ENCODE measurements around the gene SULT1A4.
"Not testable (repeated sequence)": the region's sequence is repeated elsewhere in the genome, so short reads cannot be mapped to it uniquely, and the experiment has no call there.

SULT1A4 gene

DNA sequence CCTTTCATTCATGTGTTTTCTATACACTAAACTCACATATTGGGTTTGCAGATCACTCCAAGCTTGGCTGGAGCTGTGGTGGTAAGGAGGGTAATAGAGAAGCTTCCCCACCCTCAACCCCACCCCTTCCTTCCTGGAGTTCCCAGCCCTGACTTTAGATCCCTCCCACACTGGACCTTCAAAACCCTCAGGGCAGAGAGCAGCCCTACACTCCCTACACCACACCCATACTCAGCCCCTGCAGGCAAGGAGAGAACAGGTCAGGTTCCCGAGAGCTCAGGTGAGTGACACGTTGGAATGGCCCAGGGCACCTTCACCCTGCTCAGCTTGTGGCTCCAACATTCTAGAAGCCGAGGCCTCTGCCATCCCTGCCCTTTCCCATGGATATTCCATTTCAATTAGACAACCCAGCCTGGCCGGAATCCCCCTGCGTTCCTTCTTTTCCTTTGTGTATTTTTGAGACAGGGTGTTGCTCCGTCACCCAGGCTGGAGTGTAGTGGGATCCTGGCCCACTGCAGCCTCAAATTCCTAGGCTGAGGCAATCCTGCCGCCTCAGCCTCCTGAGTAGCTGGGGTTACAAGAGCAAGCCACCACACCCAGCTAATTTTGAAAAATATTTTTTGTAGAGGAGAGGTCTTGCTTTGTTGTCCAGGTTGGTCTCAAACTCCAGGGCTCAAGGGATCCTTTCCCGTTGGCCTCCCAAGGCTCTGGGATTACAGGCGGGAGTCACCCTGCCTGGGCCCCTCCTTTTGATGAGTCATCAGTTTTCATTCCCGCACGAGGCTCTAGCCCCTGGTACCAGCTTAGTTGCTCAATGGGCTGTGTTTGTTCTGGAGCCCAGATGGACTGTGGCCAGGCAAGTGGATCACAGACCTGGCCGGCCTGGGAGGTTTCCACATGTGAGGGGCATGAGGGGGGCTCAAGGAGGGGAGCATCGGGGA lies at the start of gene SULT1A4:
TSS of gene SULT1A4 (plus strand) at position 208 of the 941 bp plus-strand sequence. CDS start 1,473 bp downstream, outside the sequence.
- in situ Hi-C loops (cut with HindIII; ENCODE audit: low pct_unique_long_range_greater_than_20kb, low sequenced_read_pairs); DNase-seq (ENCODE audit: low read depth in 1 of 2, low spot score in 1 of 2): not testable (repeated sequence)

DNA sequence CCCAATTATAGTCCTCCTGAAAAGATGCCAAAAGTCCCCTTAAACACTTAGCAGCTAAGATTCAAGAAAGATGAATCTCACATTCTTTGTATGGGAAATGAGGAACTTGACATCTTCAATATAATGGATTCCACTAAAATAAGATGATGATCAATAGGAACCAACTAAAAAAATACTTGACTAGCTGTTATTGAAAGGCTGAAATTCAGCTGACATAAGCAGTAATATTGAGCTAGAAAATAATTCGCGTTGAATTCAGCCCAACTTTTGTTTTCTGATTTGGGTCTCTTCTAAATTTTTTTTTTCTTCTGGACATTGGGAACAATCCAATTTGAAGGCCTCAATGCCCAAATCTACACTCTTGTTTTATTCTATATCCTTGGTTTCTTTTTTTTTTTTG lies 36.1 kb upstream of the SULT1A4 start:
- DNase-seq (ENCODE audit: low read depth in 1 of 2, low spot score in 1 of 2); in situ Hi-C loops (cut with HindIII; ENCODE audit: low pct_unique_long_range_greater_than_20kb, low sequenced_read_pairs): not testable (repeated sequence)

DNA sequence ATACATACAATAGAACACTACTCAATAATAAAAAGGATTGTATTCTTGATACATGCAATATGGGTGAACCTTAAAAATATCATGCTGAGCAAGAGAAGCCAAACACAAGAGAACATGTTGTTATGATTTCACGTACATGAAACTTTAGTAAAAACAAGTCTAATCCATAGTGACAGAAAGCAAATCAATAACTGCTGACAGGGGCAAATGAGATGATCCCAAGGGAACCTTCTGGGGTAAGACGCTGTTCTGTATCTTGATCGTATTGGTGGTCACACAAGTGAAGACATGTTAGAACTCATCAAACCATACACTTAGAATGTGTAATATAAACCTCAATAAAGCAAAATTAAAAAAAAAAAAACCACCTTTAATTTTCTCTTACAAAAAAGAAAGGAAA lies 34.3 kb upstream of the SULT1A4 start:
- DNase-seq (ENCODE audit: low read depth in 1 of 2, low spot score in 1 of 2); in situ Hi-C loops (cut with HindIII; ENCODE audit: low pct_unique_long_range_greater_than_20kb, low sequenced_read_pairs): not testable (repeated sequence)

DNA sequence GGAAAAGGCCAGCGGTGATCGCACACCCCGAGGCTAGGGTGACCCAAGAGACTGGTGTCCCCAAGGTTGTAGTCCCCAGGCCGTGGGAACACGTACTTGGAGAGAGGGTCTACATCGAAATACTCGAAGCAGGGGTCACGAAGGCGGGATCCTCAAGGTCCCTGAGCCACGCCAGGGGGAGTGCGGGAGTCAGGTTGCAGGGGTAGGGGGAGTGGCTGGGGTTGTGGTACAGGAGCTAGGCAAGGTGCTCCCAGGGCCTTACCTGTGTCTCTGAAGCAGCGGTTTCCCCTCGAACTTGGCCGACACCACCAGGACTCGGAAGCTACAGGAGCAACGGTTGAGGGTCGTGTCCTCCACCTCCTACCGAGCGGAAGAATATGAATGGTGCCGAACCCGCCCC lies 6.0 kb upstream of the SULT1A4 start:
- DNase-seq (ENCODE audit: low read depth in 1 of 2, low spot score in 1 of 2); in situ Hi-C loops (cut with HindIII; ENCODE audit: low pct_unique_long_range_greater_than_20kb, low sequenced_read_pairs): not testable (repeated sequence)

DNA sequence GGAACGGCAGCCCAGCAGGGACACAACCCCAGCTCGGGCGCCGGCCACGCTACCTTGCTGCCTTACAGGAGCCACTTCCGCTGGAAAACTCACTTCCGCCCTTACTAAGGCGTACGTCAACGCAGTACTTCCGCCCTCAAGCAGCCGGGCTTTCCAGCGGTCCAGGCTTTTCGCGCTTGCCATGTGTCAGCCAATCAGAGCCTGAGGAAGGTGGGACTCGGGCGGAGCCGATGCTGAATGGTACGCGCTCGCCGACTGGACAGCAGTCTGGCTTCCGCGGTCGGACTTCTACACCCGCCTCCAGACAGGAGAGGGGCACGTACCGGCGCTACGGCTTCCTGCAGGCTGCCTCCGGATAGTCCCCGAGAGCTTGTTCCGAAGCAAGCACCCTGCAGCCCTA lies 5.4 kb upstream of the SULT1A4 start, which contains the start of the genes BOLA2 and SLX1B:
TSS of gene BOLA2 (minus strand) at position 83 of the 400 bp plus-strand sequence. CDS start 98 bp downstream, outside the sequence.
TSS of gene SLX1B (plus strand) at position 265 of the 400 bp plus-strand sequence.
- DNase-seq (ENCODE audit: low read depth in 1 of 2, low spot score in 1 of 2); in situ Hi-C loops (cut with HindIII; ENCODE audit: low pct_unique_long_range_greater_than_20kb, low sequenced_read_pairs): not testable (repeated sequence)

DNA sequence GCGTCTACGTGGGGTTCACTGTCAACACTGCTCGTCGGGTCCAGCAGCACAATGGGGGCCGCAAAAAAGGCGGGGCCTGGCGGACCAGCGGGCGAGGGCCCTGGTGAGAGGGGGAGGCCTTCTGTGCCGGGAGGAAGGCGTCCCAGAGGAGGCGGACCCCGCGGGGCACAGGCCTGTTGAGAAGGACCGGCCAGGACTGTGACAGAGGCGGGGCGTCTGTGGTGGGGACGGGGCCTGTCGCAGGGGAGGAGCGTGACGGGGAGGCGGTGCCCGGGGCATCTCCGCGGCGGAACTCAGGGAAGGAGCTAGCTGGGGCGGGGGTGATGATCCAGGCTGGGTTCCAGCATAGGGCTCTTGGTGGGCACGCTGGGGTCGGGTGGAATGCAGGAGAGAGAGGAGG lies 4.9 kb upstream of the SULT1A4 start:
- in situ Hi-C loops (cut with HindIII; ENCODE audit: low pct_unique_long_range_greater_than_20kb, low sequenced_read_pairs); DNase-seq (ENCODE audit: low read depth in 1 of 2, low spot score in 1 of 2): not testable (repeated sequence)

DNA sequence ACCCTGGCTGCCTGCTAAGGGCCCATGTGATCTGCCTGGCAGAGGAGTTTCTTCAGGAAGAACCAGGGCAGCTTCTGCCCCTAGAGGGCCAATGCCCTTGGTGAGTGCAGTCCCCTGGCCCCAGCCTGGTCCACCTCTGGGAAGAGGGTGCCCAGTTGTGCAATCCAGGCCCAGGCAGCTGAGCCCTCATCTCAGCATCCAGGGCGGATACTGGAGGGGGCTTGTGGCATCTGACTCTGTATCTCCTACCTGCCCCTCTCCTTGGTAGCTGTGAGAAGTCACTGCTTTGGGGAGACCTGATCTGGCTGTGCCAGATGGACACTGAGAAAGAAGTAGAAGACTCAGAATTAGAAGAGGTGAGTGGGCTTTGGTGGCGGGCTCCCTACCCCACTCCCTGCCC lies 2.1 kb upstream of the SULT1A4 start:
- in situ Hi-C loops (cut with HindIII; ENCODE audit: low pct_unique_long_range_greater_than_20kb, low sequenced_read_pairs); DNase-seq (ENCODE audit: low read depth in 1 of 2, low spot score in 1 of 2): not testable (repeated sequence)

DNA sequence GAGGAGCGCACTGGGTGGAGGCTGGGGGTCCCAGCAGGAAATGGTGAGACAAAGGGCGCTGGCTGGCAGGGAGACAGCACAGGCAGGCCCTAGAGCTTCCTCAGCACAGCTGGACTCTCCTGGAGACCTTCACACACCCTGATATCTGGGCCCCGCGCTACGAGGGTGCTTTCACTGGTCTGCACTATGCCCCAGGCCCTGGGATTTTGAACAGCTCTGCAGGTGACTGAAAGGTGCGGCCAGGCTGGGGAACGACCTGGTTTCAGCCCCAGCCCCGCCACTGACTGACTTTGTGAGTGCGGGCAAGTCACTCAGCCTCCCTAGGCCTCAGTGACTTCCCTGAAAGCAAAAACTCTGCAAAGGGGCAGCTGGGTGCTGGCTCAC lies 926 bp downstream of the SULT1A4 start:
- DNase-seq (ENCODE audit: low read depth in 1 of 2, low spot score in 1 of 2); in situ Hi-C loops (cut with HindIII; ENCODE audit: low pct_unique_long_range_greater_than_20kb, low sequenced_read_pairs): not testable (repeated sequence)

DNA sequence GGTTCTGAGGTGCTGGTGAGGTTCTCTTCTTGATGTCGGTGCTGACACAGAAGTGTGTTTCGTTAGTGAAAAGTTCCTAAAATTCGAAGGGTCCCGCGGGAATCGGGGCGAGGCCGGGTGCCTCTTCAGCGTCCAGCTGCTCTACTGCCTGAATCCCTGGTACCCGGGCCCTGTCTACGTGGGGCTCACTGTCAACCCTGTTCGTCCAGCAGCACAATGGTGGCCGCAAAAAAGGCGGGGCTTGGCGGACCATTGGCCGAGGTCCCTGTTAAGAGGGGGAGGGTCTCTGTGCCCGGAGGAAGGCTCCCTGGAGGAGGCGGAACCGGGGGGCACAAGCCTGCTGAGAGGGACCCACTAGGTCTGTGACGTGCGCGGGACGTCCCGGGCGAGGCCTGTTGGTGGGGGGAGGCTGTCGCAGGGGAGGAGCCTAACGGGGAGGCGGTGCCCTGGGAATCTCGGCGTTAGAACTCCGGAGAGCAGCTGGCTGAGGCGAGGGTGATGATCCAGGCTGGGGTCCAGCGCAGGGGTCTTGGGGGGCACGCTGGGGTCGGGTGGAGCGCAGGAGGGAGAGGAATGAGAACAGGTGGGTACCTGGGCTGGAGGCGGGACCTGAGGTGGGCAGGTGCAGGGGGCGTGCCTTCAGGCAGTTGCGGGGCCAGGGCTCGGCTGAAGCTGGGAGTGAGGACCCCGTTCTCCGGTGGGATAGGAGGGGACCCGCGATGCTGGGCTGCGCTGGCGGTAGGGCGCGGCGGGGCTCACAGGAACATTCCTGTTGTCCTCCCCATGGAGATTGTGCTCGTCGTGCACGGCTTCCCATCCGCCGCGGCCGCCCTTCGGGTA lies 6.5 kb downstream of the SULT1A4 start:
- in situ Hi-C loops (cut with HindIII; ENCODE audit: low pct_unique_long_range_greater_than_20kb, low sequenced_read_pairs); DNase-seq (ENCODE audit: low read depth in 1 of 2, low spot score in 1 of 2): not testable (repeated sequence)

DNA sequence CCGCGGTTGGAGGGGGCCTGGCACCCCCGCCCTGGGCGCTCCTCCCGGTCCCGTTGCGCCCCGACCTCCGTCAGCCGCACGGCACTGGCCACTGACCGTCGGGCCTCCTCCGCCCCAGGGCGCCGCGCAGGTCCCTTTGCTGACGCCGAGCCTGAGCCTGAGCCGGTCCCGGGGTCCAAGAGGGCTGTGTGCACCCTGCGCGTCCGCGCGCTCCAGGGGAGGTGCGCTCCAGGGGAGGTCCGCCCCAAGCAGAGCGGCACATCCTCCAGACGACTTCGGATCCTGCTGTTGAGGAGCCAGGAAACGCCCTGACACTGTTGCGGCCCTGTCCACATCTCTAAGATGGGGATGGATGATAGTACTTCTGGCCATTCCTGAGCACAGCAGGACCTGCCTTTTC lies 7.2 kb downstream of the SULT1A4 start:
- DNase-seq (ENCODE audit: low read depth in 1 of 2, low spot score in 1 of 2); in situ Hi-C loops (cut with HindIII; ENCODE audit: low pct_unique_long_range_greater_than_20kb, low sequenced_read_pairs): not testable (repeated sequence)

DNA sequence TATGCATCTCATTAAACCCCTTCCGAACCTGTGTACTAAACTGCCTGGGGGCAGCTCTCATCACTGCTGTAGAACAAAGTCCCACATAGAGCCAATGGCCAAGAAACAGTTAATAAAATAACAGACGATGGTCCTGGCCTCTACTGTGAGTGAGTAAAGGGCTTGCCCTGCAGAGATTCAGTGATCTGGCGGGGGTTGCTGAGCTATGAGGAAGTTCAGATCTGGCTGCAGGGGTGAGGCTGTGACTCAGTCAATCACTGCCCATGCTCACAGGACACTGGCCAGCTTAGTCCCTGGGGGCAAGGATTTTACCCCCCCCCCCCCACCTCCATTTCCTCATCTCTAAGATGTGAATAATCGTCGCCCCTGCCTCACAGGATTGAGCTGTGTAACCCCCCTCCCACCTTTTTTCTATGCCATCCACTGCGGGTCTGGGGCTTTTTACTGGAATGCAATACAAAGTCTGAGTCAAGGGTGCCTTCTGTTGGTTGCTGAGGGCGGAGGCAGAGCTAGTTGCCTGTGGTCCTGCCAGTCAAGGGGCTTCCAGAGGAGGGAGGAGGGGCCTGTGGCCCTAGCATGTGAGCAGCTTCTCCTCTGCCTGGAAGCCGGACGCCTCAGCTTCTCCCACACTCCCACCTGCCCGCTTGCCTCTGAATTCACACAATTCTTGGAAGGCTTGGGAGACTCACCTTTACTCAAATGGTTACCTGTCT lies 8.1 kb downstream of the SULT1A4 start:
- in situ Hi-C loops (cut with HindIII; ENCODE audit: low pct_unique_long_range_greater_than_20kb, low sequenced_read_pairs); DNase-seq (ENCODE audit: low read depth in 1 of 2, low spot score in 1 of 2): not testable (repeated sequence)

DNA sequence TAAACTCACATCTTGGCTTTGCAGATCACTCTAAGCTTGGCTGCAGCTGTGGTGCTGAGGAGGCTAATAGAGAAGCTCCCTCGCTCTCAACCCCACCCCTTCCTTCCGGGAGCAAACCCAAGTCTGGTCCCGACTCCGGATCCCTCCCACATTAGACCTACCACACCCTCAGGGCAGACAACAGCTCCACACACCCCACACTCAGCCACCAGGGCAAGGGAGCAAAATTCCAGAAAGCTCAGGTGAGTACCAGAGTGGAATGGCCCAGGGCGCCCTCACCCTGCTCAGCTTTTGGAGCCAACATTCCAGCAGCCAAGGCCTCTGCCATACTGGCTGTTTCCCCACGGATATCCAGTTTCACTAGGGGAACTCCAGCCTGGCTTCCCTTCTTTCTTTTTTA lies 9.9 kb downstream of the SULT1A4 start:
- in situ Hi-C loops (cut with HindIII; ENCODE audit: low pct_unique_long_range_greater_than_20kb, low sequenced_read_pairs); DNase-seq (ENCODE audit: low read depth in 1 of 2, low spot score in 1 of 2): not testable (repeated sequence)

DNA sequence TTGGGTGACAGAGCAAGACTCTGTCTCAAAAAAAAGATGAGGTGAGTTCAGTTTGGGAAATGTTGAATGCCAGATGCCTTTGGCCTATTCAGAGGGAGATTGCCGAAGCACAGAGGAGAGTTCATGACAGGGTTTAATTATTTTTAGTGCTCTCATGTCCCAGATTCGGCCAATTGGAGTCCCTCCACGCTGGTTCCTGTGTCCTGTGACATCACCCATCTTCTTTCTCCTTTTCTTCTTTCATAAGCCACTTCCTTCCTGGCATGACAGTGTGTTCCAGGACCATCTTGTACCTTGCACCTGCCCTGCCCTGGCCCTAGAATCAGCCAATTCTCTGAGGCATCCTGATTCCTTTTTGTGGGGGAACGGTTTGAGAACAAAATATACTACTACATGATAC lies 12.4 kb downstream of the SULT1A4 start:
- in situ Hi-C loops (cut with HindIII; ENCODE audit: low pct_unique_long_range_greater_than_20kb, low sequenced_read_pairs); DNase-seq (ENCODE audit: low read depth in 1 of 2, low spot score in 1 of 2): not testable (repeated sequence)

DNA sequence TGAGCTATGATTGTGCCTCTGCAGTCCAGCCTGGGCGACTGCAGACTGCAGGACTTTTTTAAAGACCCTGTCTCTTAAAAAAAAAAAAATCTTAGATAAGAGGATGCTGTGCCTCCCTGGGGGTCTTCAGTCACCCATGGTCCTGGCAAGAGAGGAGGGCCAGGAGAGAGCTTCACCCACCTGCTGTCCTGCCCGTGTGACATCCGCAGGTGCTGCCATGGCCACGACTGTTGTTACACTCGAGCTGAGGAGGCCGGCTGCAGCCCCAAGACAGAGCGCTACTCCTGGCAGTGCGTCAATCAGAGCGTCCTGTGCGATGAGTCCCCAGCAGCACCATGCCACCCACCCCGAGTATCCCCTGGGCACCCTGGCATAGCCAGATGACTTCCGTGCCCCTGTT lies 22.6 kb downstream of the SULT1A4 start:
- in situ Hi-C loops (cut with HindIII; ENCODE audit: low pct_unique_long_range_greater_than_20kb, low sequenced_read_pairs); DNase-seq (ENCODE audit: low read depth in 1 of 2, low spot score in 1 of 2): not testable (repeated sequence)

DNA sequence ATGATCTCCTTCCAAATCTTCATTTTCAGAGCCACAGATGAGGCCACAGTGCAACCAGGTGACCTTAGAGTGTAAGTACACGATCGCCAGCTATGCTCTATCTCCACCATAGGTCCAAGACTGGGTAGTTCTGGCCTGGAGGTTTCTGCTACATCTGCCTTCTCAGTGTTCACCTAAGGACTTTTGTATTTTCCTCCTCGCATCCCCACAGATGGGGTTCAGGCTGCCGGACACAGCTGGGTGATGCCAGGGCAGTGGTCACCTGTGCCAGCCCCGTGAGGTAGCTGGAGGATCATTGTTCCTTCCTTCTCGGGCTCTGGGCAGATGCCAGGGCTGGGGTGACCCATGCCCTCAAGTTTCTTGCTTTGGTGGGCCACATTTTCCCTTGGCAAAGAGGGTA lies 46.6 kb downstream of the SULT1A4 start, which contains the start of gene NPIPB12:
TSS of gene NPIPB12 (minus strand) at position 101 of the 400 bp plus-strand sequence.
- in situ Hi-C loops (cut with HindIII; ENCODE audit: low pct_unique_long_range_greater_than_20kb, low sequenced_read_pairs); DNase-seq (ENCODE audit: low read depth in 1 of 2, low spot score in 1 of 2): not testable (repeated sequence)

Data from T47D (cell line).